Ecto neural progenitor cell (in vitro differentiated cells): ENCODE results near the gene AGAP1.

ENCODE experiments used
- DNase-seq: peaks from one replicate; pipeline ENCODE4 v3.0.0-alpha.2; 2018; ENCODE audit warnings: low spot score

Gene AGAP1

DNA sequence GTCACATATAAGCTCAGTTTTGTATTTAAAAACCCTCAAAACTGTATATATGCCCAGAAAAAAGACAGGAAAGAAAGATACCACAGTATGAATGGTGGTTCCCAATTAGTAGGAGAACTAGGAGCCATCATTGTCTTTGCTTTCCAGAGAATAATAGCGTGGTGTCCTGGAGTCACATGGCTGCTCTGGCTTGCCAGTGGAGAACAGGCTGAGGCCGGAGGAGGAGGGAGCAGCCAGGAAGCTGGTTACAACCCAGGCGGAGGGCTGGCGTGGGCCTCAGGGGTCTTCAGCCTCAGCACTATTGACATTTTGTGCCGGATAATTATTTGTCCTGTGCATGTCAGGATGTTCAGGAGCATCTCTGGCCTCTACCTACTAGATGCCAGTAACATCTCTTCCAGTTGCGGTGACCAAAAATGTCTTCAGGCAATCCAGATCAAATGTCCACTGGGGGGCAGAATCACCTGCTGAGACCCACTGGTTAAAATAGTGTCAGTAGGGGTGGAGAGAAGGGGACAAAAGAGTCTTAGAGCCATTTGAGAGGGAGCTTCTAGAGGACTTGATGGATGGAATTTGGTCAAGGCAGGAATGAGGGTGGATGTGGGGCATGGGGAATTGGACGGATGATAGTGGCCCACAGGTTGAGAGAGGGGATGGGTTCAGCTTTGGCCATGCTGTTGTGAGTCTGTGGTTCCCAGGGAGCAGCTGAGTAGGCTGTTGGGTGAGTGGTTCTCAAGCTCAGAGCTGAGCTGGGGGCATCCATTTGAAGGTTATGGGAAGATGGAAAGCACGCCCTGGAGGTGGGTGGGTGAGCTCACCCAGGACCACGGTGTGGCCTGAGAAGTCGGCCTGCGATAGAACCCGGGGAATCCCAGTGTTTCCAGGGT lies 144.9 kb downstream of the AGAP1 start:
- no peak for DNase-seq

DNA sequence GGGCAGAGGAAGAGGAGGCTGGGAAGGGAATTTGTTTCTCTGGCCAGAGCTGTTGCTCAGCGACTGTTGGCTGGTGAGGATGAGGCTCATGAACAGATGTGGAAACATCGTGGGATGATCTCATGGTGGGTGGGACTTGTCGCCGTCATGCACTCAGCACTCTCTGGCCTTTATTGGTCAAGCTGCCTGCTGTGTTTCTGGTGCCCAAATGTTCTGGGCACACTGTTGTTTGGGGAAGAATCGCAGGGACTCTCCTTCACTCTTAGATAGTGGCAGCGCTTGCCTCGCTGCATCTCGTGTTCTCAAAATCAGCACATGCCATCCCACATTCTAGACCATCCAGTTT lies 145.6 kb downstream of the AGAP1 start:
- DNase-seq: no peak

GRCh38 chr2:235639885-235640284 lies 146.0 kb downstream of the AGAP1 start:
- DNase-seq: no peak

DNA sequence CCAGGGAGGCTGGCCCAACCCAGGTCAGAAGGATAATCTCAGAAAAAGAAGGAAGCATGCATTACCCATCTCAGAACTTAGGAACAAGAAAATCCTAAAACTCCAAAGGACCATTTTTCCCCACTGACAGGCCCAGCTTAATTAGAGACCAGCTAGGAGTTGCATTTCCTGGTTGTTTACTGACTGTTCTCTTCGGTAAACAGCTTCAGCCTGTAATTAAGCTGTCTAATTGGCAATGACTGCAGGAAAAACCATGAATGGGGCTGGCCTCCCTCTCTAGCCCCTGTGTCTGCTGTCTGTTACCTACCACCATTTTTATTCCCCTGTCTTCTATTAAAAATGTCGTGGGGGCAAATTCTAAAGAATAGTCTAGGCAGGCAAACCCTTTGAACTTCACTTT lies 146.5 kb downstream of the AGAP1 start:
- DNase-seq: no peak

DNA sequence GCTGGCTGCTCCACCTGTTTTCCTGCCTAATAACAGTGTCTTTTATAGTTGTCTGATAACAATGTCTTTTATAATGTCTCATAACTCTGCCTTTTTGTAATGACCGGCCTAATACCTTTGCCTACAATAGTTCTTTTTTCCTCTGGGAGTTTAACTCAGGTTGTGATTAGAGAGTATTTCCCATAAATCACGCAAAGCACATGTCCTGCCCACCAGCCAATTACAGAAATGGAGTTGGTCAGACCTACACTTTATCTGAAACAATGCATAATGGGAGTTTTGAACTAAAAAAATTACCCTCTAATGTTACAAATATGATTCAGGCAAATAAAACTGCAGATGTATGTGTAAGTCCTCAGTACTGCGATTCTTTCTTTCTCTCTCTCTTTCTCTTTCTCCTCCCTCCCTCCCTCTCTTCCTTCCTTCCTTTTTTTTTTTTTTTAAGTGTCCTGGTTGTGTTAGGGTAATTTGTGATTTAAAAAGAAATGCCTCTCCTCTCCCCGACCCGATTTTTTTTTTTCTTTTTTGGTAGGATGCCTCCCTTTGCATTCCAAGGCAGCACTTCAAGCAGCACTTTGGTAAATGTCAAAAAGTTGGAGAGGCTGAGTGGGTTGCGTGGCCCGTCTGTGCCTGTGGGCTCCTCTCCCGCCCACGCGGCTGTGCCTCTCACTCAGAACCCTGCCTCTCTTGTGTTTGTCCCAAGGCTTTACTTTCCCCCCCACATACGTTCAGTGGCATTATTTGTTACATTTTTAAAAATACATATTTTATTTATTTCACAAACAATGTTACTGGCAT lies 147.3 kb downstream of the AGAP1 start:
- DNase-seq: no peak

GRCh38 chr2:235641956-235642355 lies 148.1 kb downstream of the AGAP1 start:
- no peak for DNase-seq

GRCh38 chr2:235642446-235643098 lies 148.7 kb downstream of the AGAP1 start:
- no peak for DNase-seq

DNA sequence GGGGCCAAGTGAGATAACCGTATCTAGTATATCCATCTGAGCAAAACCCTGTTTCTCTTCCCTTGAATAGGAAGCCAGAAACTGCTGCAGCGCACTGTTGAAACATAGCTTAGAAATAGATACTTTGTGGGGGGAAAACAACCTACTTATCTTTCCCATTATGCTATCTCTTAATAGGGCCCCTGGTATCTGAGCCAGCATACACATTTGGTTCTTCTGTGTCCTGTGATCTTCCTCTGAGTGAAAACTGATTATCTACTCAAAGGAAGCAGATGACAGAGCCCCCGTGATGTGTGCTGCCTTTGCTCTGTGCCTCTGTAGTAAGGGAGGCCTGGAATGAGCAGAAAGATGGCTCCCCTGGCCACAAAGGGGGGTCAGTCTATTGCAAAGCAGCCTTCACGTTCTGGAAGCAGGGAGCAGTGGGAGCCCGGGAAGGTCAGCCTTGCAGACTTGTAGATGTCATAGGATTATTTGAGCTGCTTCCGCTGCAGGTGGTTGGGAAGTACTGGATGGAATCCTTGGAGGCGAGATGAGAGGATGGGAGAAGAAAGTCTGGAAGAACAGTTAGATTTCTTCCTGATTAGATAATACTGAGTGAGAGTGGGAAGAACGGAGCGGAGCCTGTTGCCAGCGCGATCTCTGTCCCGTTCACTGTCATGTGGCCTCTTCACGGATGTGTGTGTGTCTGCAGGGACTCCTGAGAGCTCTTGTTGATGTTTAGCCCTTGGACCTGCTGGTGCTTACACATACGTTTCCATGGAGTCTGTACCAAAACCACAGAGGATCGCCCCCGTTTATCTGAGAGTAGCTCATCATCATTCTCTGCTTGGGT lies 150.1 kb downstream of the AGAP1 start:
- DNase-seq: no peak

- no peak for DNase-seq
These were observed 153.4 kb downstream of the AGAP1 start for GRCh38 chr2:235647264-235647663.

DNA sequence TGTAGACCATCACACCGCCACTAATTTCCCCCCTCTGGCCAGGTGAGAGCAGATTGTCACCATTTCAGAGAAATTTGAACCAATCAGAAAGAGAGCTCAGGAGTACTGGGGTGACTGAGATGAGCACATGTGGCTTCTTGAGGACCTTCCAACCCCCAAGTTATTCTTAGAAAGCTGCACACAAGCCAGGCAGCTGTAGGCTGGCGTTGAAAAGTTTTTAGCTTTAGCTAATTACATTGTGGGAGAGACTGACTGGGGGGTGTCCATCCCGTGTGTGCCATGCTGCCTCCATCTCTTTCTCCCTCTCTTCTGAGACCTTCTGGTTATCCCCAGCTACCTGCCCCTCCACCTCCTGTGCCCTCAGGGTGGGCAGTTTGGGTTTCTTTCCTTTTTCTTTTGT lies 154.0 kb downstream of the AGAP1 start:
- no peak for DNase-seq

DNA sequence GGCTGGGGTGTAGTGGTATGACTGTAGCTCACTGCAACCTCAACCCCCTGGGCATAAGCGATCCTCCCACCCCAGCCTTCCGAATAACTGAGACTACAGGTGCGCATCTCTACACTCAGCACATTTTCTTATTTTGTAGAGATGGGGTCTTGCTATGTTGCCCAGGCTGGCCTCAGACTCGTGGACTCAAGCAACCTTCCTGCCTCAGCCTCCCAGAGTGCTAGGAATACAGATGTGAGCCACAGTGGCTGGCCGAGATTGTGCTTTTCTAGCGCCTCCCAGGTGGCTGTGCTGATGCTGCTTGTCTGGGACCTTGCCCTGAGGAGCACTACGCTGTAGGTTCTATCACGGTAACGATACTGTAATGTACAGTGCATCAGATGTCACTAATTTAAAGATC lies 155.6 kb downstream of the AGAP1 start:
- DNase-seq: no peak

DNA sequence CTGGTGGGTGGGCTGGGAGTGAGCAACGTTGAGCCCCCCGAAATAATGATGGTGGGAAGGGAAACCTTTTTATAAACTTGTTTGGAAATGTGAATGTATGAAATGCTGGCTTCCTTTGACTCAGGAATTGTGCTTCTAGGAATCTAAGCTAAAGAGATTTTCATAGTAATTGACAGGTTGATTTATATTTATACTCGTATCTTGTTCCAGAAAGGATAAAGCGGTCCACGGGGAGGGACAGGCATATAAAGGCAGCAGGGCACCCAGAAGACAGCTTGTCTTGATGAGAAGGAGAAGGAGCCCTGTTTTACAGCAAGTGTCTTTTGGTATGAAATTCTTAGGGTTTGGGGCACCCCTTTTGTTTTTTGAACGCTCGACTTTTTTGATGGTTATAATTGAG lies 157.8 kb downstream of the AGAP1 start:
- DNase-seq: no peak

DNA sequence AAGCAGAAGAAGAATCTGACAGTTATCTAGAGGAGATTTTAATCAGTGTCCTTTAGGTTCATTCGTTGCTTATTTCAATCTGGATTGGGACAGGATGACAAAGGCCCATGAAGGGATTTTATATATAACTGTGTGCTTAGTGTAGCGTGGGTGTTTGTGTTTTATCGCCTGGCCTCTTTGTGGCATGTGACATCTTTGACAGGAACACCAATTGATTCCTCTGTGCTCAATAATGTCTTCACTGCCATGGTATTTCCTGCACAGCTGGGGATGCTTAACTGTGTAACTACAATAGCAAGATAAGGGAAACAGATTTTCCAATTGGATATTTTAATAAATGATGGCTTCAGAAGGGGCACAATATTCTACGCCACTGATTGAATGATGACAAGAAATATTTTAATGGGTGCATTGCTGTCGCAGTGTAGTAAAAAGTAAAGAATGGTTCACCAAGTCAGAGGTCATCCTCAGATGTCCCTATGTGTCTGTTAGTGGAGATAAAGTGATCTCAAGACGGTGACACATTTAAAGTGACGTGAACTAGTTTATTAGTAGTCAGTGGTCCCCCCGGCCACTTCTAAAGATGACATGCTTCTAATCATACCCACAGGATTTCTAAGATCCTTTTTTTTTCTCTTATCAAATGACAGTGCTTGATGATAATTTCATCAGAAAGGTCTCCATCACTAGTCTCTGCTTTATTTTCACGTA lies 160.4 kb downstream of the AGAP1 start:
- no peak for DNase-seq

GRCh38 chr2:235658351-235659174 lies 164.7 kb downstream of the AGAP1 start:
- DNase-seq: peak; percentile 71

DNA sequence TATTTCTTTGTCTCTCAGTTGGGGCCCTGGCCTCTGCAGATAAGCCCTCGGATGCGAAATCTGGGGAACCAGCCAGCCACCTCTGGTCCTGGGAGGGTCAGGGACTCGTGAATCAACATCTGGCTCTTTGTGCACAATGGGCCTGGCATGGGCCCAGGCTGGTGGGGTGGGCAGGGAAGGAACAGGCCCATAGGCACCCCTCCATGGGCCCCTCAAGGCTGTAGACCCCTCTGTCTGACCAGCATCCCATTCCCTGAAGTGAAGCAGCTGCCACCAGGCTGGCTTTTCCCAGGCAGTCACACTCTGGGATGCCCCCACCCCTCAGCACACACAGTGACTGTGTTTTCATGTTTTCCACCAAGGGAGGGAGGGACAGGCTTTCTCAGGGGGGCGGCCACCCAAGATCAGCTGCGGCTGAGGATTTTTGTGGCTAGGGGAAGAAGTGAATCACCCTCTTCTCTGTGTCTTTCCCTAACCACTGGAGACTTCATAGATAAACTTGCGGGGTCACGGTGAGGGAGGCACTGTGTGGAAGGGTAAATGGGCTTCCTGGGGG lies 166.0 kb downstream of the AGAP1 start:
- no peak for DNase-seq

DNA sequence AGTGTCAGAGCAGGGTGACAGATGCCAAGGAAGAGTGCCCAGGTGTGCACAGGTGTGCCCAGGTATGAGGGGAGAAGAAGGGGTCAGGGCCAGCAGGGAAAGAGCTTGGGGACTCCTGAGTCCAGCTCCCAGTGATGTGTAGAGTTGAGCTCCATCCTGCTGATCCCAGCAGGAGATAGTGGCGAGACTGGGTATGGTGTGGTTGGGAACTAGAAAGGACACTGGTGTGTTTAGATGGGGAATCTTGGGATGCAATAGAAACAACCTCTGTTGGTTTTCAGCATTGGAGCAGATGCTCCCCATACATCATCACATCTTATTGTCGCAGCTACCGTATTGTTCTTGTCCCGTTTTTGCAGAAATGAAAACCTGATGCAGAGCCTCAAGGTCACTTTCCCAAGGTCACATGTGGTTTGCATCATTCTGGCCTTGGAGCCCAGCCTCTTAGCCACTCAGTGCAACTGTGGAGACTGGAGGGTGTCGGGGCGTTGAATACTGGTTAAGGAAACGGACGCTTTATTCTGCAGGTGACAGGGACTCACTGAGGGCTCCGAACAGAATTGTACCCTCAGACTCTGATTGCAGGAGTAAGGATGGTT lies 166.7 kb downstream of the AGAP1 start:
- no peak for DNase-seq

GRCh38 chr2:235661167-235661937 lies 167.5 kb downstream of the AGAP1 start:
- no peak for DNase-seq

- no peak for DNase-seq
These were observed 168.1 kb downstream of the AGAP1 start for GRCh38 chr2:235661952-235662351.

GRCh38 chr2:235663875-235664274 lies 170.0 kb downstream of the AGAP1 start:
- no peak for DNase-seq
